HG03196 (cell line): ENCODE results near the gene SNX3.
A peak's percentile ranks its signal among the peaks of the same experiment; 100 is the strongest.
"Not testable (repeated sequence)": the region's sequence is repeated elsewhere in the genome, so short reads cannot be mapped to it uniquely, and the experiment has no call there.

ENCODE experiments used
- ATAC-seq: cut with Tn5 transposase; IDR thresholded peaks from one replicate; pipeline ENCODE4 v1.9.1; 2021; ENCODE audit not compliant: unreplicated experiment

Gene SNX3

DNA sequence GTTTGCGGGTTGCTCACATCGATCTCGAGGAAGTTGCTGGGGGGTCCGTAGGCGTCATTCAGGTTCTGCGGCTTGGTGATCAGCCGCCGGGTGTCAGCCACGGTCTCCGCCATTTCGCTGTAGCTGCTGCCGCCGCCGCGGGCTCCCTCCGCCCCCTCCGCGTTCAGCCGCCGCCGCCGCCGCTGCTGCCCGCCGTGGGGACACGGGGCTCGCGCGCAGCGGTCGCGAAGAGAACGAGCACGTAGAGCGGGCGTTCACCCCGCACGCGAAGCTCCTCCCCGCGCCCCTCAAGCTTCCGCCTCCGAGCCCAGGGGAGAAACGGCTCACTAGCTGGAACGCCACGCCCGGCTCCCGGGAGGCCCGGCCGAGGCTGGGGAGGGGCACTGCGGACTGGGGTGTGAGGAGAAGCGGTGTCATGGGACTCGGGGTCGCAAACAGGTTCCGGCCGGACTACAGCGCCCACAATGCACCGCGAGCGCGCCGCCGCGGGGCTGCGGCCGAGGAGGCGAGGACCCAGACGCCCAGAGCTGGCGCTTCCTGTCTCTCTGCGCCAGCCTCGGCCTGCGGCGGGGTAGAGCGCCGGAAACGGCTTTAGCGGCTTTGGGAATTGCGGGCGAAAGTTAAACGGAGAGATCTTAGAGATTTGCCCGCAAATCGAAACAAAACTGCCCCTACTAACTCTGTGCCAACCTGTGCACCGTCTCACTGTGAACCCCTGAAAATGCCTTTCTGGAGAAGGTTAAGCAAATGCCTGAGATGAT is at the start of gene SNX3:
SNX3 (minus strand) TSS at position 232 of the 761 bp plus-strand sequence; CDS start at position 113, 119 bp downstream.
- ATAC-seq: peak; percentile 88

DNA sequence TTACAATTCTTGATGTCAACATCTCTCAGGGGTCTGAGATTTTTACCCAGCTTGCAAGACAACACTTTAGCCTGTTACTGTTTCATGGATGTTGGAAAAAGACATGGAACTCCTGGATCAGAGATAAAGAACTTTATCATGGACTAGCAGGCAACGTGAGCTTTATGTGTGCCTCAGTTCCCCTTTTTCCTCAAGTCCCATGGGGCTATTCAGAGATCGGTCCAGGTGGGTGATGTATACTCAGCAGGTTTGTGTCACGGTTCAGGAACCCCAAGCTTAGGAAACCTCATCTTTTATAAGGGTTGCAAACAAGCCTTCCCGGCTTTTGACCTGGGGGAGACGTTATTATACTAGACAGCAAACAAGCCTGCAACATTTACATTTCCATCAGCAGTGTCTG is 49.0 kb upstream of the SNX3 start:
- no peak for ATAC-seq

DNA sequence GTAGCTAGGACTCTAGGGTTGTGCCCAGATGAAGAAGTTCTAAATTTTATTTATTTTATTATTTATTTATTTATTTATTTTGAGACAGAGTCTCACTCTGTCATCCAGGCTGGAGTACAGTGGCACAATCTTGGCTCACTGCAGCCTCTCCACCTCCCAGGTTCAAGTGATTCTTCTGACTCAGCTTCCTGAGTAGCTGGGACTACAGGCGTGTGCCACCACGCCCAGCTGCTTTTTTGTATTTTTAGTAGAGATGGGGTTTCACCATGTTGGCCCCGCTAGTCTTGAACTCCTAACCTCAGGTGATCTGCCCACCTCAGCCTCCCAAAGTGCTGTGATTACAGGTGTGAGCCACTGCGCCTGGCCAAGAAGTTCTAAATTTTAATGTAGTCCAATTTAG is 47.8 kb upstream of the SNX3 start:
- not testable (repeated sequence) for ATAC-seq

DNA sequence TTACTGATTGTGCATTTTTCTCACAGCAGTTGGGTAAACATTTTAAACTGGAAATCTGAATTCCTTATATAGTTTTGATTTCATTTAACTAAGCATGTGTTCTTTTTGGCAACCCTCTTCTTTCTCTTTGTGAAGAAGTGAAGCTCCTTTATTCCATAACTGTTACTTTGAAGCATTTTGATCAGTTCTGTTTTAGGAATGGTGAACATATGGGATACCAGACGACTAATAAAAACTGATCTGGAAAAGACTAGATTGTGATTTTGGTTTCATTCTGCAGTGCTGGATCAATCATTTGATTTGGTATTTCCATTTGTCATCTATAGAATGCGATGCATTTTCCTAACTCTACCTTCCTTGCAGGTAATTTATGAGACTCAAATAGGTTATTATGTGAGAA is 43.8 kb upstream of the SNX3 start:
- no peak for ATAC-seq

DNA sequence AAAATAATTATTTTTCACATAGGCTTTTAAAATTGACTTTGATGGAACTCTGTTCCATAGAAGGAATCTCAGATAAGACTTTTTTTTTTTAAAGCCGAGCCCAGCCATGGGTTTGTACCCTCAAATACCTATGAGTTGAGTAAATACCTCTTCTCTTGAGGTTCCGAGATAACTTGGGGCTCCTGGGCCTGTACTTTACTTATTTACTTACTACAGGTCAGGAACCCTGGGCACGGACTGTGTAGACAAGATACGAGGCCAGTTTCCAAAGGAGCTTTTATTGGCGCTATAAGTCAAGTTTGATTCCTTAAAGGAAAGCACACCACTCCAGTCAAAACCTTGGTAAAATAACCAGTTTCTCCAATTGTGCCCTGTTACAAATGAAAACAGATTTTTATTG is 41.5 kb upstream of the SNX3 start:
- ATAC-seq: no peak

DNA sequence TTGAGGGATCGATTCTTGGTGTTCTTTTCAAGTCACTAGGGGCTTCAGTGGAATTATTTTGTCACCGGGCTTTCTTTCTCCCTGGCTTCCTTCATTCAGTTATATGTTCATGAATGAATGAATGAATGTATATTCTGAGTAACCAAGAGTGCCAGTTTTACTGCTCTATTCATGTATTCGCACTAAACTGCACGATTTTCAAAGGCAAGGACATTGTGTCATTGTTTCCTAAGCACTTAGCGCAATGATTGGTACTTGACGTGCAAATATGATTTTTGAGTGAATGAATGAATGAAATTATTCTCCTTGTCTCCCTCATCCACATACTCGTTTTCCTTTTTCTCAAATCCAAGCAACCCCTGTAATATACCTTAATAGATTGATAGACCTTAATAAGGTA is 34.8 kb upstream of the SNX3 start:
- no peak for ATAC-seq

DNA sequence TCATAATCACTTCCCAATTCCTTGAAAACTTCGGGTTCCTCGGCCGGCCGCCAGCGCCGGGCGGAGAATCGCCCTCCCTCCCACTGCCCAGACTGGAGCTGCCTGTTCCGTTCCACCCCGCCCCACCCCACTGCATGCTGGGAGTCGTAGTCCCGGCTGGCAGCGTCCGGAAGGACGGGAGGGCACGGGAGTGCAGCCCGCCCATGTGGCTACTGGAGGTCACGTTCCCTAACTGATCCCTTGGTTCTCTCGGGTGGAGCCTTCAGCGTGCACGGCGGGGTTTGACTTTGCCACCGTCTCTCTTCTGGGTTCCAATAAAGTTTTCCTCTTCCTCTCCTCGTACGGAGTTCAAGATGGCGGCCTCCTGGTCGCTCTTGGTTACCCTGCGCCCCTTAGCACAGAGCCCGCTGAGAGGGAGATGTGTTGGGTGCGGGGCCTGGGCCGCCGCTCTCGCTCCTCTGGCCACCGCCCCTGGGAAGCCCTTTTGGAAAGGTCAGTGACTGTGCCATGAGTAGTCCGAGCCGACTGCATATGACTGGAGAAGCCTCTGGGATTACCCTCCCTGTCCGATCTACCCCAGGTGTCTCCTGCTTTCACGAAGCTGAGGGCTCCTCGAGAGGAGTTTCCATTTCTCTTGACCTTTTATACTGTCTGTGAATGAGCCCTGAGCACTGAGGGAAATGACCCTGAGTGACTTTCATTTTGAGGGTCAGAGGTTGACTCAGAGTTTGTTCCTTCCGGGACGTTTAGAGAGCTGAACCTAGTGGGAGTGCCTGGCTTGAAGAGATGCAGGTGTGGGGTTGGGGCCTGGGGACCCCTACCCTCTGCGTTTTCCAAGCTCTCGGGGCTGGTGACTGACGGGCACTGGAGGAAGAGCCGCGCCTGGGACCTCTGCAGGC is 34.1 kb upstream of the SNX3 start, which contains the start of gene AFG1L:
AFG1L (plus strand) TSS at position 328 of the 899 bp plus-strand sequence; CDS start at position 354, 26 bp downstream.
- peak; percentile 90 for ATAC-seq

DNA sequence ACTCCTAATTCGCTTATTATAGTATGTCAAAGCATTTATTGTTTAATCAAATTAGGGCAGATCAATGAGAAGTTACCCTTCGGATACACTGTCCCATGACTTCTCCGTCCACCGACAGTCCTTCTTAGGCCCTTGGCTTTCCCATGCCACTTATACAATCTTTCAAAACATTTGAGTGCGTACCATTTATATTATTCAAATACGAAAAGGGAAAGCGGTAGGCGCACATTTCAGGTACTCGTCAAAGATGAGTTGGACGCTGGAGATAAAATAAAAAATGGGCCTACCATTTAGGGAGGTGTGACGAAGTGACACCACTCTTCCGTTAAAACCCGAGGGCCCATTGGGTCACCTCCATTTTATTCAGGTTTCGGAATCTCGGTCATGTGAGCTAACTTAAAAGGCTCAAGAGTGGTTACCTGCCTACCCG is 33.5 kb upstream of the SNX3 start:
- peak; percentile 10 for ATAC-seq

DNA sequence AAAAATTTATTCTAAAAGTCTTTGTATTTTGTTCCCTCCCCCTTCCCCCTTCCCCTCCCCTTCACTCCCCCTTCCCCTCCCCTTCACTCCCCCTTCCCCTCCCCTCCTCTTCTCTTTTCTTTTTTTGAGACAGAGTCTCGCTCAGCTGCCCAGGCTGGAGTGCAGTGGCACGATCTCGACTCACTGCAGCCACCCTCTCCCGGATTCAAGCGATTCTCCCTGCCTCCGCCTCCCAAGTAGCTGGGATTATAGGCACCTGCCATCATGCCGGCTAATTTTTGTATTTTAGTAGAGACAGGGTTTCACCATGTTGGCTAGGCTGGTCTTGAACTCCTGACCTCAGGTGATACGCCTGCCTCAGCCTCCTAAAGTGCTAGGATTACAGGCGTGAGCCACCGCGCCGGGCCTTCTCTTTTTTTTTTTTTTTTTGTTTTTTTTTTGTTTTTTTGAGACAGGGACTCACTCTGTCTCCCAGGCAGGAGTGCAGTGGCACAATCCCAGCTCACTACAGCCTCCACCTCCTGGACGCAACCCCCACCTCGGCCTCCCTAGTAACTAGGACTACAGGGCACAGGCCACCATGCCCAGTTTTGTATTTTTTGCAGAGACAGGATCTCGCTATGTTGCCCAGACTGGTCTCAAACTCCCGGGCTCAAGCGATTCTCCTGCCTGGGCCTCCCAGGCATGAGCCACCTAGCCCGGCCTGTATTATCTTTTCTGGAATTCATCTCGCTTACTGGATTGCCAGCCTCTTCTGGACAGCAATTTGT is 32.9 kb upstream of the SNX3 start:
- ATAC-seq: no peak

DNA sequence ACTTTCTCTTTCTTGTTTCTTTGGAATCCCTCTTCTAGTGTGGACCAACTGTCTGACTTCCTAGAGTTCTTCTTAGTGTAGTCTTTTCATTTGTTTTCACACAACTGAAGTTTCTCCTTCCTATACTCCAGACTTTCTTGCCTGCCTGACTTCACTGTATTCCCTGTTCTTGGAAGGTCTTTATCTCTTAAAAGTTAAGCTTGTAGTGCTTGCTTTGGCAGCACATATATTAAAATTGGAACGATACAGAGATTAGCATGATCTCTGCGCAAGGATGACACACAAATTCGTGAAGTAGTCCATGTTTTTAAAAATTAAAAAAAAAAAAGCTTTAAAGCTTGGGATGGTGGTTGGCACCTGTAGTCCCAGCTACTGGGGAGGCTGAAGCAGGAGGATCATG is 31.7 kb upstream of the SNX3 start:
- ATAC-seq: not testable (repeated sequence)

DNA sequence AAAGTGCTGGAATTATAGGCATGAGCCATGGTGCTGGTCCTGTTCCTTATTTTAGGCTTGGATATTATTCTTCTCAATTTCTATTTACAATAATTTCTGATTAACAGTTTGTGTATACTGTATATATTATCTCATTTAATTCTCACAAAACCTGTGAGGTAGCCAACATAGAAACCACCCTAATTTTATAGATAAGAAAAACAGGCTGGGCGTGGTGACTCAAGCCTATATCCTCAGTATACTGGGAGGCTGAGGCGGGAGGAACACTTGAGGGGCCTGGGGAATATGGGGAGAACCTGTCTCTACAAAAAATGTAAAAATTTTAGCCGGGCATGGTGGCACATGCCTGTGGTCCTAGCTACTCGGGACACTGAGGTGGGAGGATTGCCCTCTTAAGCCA is 30.3 kb upstream of the SNX3 start:
- no peak for ATAC-seq

DNA sequence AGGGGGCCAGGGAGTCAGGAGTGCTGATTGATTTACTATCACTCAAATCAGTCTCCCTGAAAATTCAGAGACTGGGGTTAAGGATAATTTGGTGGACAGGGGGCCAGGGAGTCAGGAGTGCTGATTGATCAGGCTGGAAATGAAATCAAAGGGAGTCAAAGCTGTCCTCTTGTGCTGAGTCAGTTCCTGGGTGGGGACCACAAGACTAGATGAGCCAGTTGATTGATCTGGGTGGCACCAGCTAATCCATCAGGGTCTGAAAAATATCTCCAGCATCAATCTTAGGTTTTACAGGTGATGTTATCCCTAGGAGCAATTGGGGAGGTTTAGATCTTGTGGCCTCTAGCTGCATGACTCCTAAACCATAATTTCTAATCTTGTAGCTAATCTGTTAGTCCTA is 27.9 kb upstream of the SNX3 start:
- ATAC-seq: no peak

DNA sequence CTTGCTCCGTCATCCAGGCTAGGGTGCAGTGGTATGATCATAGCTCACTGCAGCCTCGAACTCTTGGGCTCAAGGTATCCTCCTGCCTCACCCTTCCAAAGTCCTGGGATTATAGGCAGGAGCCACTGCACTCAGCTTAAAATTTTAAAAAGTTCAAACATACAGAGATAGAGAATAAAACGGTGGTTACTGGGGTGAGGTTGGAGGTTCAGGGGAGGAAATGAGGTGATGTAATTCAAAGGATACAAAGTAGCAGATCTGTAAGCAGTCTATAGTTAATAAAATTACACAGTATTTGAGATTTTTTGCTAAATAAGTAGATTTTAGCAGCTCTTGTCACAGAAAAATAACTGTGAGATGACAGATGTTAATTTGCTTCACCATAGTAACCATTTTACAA is 26.5 kb upstream of the SNX3 start:
- ATAC-seq: no peak

DNA sequence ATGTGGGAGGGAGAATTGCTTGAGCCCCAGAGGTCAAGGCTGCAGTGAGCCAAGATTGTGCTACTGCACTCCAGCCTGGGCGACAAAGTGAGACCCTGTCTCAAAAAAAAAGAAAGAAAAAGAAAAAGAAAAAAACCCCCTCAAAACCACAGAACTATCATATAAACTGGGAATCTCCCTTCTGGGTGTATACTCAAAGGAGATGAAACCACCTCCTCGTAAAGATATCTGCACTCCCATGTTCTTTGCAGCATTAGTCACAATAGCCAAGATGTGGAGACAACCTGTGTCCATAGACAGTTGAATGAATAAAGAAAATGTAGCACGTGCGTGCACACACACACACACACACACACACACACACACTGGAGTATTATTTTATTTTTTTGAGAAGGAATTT is 25.5 kb upstream of the SNX3 start:
- no peak for ATAC-seq

DNA sequence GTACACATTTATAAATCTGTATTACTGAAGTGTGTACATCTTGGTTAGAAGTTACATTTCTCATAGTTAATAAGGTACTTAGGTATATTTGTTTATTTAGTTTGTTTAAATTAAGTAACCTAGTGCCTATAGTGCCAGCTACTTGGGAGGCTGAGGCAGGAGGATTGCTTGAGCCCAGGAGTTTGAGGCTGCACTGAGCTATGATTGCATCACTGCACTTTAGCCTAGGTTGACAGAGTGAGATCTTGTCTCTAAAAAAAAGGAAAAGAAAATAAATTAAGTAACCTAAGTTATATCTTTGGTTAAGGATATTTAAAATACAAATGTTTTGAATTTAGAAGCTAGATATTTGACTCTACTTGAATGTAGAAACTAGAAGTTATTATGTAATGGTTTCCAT is 24.5 kb upstream of the SNX3 start:
- ATAC-seq: no peak

DNA sequence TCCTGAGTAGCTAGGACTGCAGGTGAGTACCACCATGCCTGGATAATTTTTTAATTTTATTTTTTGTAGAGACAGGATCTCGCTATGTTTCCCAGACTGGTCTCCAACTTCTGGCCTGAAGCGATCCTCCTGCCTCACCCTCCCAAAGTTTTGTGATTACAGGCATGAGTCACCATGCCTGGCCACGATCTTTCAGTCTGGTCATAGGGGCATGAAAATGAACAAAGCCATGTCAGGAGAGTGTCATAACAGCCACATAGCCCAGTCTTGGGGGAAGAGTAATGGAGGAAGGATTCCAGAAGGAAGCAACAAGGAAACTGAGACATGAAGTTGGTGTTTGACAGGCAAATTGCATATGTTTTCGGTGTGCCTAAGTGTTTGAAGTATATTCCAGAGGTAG is 17.0 kb upstream of the SNX3 start:
- no peak for ATAC-seq

DNA sequence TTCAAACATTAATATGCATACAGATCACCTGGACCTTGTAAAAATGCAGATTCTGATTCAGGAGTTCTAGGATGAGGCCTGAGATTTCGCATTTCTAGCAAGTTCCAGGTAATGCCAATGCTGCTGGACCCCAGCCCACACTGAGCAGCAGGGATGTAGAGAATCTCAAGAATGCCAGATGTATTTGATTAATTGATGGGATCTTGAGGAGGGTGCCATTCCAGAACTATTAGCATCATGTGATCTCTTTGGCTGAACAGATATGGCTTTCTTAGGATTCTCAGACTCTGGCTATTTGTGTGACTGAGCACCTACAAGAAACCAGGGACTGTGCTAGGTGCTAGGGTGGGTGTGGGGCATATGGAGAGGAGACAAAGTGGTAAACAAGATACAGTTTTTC is 16.5 kb upstream of the SNX3 start:
- no peak for ATAC-seq

DNA sequence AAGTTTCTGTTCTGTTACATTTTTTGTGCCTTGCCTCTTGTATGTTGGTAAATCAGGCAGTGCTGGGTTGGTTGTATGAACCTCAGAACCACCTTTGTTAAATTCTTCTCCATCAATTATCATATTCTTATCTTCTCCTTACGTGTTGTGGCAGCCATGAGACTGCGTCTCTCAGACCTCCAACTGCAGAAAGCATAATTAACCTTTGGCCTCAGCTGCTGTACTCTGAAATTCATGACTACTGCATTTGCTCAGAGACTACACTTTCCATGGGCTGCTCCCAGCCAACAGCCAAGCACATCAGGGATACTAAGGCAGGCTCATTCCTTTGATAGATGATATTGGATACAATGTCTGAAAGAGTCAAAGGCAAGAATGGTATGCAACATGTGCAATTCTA is 15.1 kb upstream of the SNX3 start:
- ATAC-seq: no peak

DNA sequence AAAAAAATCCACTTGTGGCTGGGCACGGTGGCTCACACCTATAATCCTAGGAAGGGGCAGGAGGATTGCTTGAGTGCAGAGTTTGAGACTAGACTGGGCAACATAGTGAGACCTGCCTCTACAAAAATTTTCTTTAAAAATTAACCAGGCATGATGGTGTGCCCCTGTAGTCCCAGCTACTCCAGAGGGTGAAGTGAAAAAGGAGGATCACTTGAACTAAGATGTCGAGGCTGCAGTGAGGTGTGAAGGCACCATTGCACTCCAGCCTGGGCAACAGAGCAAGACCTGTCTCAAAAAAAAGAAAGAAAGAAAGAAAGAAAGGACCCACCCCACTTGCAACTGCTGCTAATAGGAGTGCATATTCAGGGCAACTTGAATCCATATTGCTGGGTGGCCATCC is 13.7 kb upstream of the SNX3 start:
- ATAC-seq: no peak

DNA sequence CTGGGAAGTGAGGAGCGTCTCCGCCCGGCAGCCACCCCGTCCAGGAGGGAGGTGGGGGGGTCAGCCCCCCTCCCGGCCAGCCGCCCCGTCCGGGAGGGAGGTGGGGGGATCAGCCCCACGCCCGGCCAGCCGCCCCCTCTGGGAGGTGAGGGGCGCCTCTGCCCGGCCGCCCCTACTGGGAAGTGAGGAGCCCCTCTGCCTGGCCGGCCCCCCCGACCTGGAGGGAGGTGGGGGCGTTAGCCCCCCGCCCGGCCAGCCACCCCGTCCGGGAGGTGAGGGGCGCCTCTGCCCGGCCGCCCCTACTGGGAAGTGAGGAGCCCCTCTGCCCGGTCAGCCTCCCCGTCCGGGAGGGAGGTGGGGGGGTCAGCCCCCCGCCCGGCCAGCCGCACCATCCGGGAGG is 9.1 kb upstream of the SNX3 start:
- ATAC-seq: not testable (repeated sequence)

DNA sequence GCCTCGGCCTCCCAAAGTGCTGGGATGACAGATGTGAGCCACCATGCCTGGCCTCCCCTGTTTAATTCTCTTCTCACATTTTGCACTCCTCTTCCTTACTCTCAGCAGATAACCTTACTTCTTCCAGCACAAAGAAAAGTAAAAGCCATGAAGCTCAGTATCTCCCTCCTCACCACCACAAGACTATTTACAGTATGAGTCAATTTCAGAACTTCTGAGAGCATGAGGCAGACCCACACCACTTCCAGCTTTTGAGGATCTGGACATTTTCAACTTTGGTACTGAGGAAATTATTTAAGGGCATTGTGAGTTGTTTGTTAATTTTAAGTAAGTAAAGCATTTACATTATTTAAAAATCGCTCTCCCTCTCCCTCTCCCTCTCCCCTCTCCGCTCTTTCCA is 8.0 kb upstream of the SNX3 start:
- no peak for ATAC-seq
